Measurements from ENCODE around the gene LPXN.

LPXN gene

DNA sequence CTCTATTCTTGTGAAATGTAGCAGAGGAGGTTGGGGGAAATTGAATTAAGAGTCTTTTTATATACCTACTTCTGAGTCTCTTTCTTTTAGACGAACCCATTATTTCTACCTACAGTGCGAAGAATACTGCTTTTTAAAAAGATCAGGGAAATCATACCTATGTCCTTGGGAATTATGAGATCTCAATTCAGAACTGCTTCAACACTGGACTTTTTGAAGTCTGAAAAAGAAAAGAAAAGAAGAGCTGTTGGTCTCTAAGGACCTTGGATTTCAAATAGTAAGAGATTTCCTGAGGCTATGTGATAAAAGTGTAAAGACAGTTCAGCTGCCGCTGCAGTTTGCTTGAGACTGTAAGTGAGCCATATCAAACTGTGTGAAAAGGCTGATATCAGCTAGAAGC lies 64.0 kb downstream of the LPXN start:
- no peak for DNase-seq

DNA sequence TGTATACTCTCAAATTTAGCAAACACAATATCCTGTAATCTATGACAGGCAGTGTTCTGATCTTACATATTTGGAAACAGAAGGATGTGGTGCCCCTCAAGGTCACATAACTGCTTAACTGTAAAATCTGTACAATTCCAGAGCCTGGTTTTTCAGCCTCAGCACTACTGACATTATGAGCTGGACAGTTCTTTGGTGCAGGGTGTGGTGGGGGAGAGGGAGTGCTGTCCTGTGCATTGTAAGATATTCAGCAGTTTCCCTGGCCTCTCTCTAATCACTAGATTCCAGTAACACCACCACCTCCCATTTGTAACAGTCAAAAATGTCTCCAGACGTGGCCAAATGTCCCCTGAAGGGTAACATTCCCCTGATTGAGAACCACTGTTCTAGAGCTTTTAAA lies 65.9 kb downstream of the LPXN start:
- no peak for DNase-seq

DNA sequence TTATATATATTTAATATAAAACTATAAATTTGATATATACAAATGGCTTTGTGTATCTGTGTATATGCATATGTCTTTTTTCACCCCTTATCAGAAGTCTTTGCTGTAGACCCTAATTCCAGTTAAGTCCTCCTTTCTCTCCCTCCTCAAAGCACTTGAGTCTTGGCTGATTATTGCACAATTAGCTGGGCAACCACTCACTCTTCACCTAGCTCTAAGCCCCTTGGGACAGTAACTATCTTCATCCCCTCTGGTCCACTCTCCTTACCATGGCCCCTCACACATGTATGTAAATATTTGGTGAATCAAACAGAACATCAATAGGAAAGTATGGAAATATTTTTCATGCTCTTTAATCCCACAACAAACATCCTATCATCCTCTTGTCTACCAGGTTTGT lies 66.8 kb downstream of the LPXN start:
- DNase-seq = no peak

DNA sequence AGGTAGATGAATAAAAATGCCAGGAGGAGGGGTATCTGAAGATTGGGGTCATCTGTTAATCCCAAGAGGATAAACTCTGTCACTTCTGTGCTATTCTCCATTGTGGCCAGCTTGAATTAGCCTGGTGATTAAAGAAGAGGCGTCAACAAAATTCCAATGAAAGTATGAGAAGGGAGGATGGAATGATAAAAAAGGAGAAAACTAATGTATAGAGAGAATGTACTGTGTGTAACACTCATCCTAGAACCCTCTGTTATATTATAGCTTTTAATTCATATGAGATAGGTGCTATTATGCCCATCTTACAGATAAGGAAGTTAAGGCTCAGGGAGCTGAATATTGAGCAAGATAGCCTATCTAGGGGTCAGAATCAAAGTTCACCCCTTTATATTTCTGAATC lies 67.7 kb downstream of the LPXN start, which contains the start of gene OR5B21:
OR5B21 (minus strand) TSS at position 101 of the 400 bp plus-strand sequence; CDS start at position 101, 0 bp downstream.
- DNase-seq = no peak

DNA sequence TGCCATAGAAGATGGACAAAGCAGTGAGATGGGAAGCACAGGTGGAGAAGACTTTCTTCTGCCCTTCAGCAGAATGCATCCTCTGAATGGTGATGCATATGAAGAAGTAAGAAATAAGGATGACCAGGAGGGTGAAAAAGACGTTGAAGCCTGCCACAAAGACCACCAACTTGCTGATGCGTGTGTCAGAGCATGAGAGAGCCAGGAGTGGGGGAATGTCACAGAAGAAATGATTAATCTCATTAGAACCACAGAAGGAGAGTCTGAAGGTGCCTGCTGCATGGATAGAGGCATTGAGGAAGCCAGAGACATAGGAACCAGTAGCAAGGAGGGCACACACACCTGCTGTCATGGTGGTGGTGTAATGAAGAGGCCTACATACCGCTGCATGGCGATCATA lies 68.3 kb downstream of the LPXN start:
- DNase-seq = no peak

DNA sequence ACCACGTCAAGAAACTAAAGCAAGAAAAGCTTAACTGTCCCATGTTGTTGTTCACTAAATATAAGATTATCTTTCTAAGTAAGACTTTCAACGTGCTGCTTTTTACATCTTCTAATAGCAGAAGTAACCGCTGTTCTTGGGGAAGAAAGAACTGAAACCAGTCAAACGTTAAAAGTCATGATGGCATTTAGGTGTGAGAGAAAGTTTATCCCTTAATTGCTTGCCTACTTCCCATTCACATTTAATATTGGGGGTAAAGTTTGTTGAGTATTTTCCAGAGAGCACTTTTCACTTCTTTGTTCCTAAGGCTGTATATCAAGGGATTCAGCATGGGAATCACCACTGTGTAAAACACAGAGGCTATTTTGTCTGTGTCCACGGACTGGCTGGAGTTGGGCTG lies 68.7 kb downstream of the LPXN start:
- DNase-seq = no peak

DNA sequence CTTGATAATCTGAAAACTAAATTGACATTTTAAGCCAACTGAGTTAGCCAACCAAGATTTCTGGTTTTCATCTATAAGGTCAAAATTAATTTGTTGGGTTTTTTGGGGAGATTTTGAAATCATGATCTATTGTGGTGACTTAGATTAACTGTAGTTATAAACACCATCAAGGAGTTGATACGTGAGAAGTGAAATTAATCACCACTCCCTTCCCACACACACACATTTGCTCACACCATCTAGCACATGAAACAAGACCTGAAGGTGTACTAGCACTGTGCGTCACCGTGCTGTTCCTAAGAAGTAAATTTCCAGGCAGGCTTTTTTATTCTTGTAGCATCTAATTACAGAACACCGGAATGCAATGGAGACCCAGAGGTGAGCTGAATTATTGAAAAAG lies 69.8 kb downstream of the LPXN start:
- no peak for DNase-seq

DNA sequence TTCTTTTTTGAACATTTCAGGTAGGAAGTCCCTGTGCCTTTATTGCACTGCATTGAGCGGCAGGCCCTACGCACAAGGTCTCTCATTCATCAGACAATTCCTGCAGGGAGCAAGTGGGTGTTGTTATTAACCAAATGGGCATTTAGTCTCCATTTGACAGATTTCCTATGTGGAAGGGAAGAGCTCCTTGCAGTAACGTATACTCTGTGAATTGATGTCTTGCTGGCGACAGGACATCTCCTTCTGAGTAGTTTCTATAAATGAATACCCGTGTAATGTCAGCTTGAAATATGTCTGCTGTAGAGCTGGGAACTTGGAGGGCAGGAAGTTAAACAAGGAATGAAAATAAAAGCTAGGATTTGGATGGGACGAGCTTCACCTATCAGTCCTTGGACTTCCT lies 71.4 kb downstream of the LPXN start:
- DNase-seq = no peak

DNA sequence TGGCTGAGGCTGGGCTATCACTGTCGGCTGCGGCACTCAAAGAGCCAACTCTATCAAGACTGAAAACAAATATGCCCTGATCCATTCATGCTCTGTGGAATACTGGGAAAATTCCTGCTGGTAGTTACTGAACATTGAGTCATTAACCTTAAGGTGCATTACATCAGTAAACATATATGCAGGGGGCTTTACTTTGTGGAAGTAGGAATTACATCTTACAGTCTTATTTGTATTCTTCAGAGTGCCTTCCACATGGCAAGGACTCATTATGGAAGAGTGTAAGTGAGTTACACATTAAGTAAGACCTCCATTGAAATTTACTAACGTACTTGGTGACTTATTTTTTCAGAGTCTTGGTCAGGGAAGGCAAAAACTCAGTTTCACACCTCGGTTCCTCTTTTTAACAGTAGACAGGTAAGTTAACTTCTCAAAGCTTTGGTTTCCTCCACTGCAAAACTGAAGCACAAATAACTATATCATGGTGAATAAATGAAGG lies 72.2 kb downstream of the LPXN start:
- DNase-seq = no peak

DNA sequence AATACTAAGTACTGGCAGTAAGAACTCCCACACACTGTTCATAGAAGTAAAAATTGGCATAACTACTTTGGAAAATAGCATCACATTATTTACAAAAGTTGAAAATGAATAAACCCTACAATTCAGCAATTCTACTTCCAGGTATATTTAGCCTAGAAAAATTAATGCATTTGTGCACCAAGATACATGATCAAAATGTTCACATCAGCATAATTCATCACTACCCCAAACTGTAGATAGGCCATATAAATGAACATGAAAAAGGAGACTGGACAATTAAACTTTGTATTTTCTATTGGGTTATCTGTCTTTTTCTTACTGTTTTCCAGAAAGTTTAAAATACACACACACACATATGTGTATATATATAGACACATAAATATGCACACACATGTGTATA lies 73.7 kb downstream of the LPXN start:
- no peak for DNase-seq

DNA sequence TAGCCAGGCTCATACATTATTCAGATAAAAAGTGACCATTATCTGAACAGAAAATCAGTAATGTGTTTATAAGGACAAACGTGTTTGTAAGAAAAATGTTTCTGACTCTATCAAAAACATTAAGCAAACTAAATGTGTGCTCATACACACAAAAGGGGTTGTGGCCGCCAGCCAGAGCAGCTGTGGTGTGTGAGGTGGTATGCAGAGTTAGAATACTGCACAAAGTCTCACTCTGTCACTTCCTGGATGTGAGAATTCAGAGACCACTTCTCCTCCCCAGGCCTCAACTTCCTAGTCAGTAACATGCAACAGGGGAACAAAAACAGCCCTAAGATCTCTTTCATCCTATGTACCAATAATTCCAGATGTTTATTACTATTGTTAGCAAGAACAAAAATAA lies 77.2 kb downstream of the LPXN start:
- no peak for DNase-seq

DNA sequence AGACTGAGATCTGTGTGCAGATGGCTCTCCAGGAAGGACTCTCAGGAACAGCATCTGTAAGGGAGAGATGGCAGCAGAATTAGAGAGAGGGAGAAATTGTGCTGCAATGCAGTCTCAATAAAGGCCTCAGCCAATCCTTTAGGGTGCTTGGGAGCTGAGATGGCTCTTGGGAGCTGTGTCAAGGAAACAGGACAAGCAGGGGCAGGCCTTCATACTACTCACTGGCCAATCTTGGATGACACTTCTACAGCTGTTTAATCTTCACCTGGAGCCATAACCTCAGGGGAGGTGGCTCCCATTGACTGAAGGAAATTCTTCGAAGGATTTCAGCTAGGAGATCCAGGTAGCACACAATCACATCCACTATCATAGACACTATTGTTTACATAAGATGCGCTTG lies 77.7 kb downstream of the LPXN start:
- no peak for DNase-seq

DNA sequence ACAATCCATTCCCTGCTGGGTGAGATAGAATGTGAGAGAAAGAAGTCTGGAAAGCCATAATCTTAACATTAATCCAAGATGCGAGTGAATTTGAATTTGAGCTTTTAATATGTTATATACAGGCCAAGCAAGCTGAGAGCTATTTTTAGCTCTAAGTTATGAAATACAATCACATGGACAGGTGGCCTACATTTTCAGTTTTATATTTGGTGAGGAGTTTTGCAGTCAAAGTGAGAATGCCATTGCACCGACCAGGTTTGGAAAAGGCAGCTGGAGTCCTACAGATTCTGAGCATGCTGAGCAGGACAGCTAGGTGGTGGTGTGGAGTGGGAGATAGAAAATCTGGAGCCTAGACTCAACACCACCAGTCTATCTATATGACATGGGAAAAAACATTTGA lies 79.8 kb downstream of the LPXN start:
- DNase-seq = no peak

DNA sequence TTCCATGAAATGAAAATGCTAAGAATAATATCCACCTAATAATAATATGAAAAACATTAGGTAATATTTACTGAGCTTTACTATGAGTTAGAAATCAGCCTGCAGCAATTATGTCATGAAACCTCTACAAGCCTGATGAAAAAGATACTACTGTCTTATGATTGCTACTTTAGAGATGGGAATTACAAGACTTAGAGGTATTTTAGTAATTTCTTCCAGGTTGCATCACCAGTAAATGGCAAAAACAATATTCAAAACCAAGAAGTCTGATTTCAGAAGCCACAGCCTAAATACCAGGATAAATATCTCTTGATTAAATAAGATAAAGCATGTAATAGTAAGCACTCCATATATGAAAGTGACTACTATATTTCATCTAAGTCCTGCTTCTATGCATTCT lies 81.6 kb downstream of the LPXN start:
- DNase-seq = peak; percentile 39

DNA sequence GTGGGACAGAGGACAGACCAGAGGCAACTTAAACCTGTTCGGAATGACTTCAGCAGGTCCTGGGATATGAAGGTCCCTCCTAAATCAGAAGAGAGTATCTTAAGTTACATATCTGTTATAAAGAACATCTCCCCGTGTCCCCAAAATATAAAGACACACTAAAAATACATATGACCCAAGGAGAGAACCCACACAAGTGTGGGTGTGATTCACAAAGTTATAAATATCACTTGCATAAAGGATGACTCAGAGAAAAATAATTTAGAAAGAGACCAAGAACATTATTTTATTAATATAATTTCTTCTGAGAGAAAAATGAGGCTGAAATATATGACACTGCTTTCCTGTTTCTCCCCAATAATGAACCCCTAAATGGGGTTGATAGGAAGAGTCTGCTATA lies 82.0 kb downstream of the LPXN start:
- no peak for DNase-seq

DNA sequence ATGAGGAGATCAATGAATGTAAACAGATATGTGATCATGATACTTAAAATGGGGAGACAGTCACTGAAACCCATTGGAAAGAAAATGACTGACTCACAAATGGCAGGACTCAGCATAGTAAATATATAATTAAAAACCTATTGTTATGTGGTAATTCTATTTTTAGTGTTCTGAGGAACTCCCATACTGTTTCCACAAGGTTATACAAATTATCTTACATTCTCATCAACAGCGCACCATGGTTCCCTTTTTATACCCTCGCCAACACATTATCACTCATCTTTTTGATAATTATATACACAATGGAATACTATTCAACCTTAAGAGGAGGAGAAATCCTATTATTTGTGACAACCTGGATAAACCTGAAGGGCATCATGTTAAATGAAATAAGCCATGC lies 84.8 kb downstream of the LPXN start:
- no peak for DNase-seq

DNA sequence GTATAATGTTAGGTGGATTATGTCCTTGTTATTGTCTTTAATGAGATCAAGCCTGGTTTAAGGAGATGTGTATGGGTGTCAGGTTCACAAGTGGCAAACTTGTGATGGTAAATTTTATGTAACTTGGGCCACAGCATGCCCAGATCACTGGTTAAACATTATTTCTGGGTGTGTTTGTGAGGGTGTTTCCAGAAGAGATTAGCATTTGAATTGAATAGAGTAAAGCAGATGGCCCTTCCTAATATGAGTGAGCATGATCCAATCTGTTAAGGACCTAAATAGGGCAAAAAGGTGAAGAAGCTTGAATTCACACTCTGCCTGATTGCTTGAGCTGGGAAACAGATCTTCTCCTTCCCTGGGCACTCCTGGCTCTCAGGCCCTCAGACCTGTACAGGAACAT lies 88.5 kb downstream of the LPXN start:
- DNase-seq = no peak

DNA sequence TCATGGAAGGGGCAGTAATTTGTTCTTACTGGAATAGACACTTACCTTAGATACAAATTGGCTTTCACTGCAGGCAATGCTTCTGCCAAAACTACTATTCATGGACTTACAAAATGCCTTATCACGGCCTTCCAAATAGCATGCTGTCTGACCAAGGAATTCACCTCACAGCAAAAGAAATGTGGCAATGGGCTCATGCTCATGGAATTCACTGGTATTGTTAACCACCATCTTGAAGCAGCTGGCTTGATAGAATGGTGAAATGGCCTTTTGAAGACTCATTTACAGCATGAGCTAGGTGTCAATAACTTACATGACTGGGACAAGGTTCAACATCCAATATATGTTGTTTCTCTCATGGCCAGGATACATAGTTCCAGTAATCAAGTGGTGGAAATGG lies 89.7 kb downstream of the LPXN start:
- DNase-seq = no peak

Data from fibroblast of skin of abdomen (primary cell).